Measurements from ENCODE around the gene TGFB2.

The TGFB2 gene

GRCh38 chr1:218454700-218455282 is 109.7 kb downstream of the TGFB2 start:
- CTCF ChIA-PET, result no interaction called here
- no peaks in the 10 kb centered on the region for H3K4me1 Mint-ChIP-seq
- H3K9me3 Mint-ChIP-seq, result no peaks in the 10 kb centered on the region
- H3K4me3 Mint-ChIP-seq, result no peak overlapping the region
- H3K36me3 Mint-ChIP-seq, result no peaks in the 10 kb centered on the region
- no peak for DNase-seq
- no peak overlapping the region for H3K27ac Mint-ChIP-seq
- no peaks in the 10 kb centered on the region for H3K27me3 Mint-ChIP-seq

GRCh38 chr1:218456444-218456843 is 111.3 kb downstream of the TGFB2 start:
- CTCF ChIA-PET, result no interaction called here
- Mint-ChIP-seq H3K9me3 (no peaks in the 10 kb centered on the region), H3K27ac (no peak overlapping the region), H3K36me3 (no peaks in the 10 kb centered on the region), H3K27me3 (no peaks in the 10 kb centered on the region), H3K4me3 (no peak overlapping the region), H3K4me1 (no peaks in the 10 kb centered on the region)
- no peak for DNase-seq

- CTCF ChIA-PET, result no interaction called here
Observed at GRCh38 chr1:218459450-218459849, 114.3 kb downstream of the TGFB2 start.

GRCh38 chr1:218459878-218460711 is 115.0 kb downstream of the TGFB2 start:
- Mint-ChIP-seq H3K9me3 (no peaks in the 10 kb centered on the region), H3K4me1 (no peaks in the 10 kb centered on the region), H3K27ac (no peak overlapping the region), H3K4me3 (no peak overlapping the region), H3K27me3 (no peaks in the 10 kb centered on the region), H3K36me3 (no peaks in the 10 kb centered on the region)
- CTCF ChIA-PET, result no interaction called here
- DNase-seq, result no peak

More at GRCh38 chr1:218459450-218459849, 114.3 kb downstream of the TGFB2 start:
- H3K36me3 Mint-ChIP-seq, result no peaks in the 10 kb centered on the region
- DNase-seq, result no peak
- H3K9me3 Mint-ChIP-seq, result no peaks in the 10 kb centered on the region
- no peak overlapping the region for H3K4me3 Mint-ChIP-seq
- no peaks in the 10 kb centered on the region for H3K27me3 Mint-ChIP-seq
- H3K4me1 Mint-ChIP-seq, result no peaks in the 10 kb centered on the region
- H3K27ac Mint-ChIP-seq, result no peak overlapping the region

GRCh38 chr1:218461351-218461750 is 116.2 kb downstream of the TGFB2 start:
- Mint-ChIP-seq H3K9me3 (no peaks in the 10 kb centered on the region), H3K27me3 (no peaks in the 10 kb centered on the region), H3K4me1 (no peaks in the 10 kb centered on the region), H3K36me3 (no peaks in the 10 kb centered on the region), H3K4me3 (no peak overlapping the region), H3K27ac (no peak overlapping the region)
- DNase-seq, result no peak
- CTCF ChIA-PET, result no interaction called here

- CTCF ChIA-PET, result no interaction called here
- no peaks in the 10 kb centered on the region for H3K9me3 Mint-ChIP-seq
- DNase-seq, result no peak
- no peaks in the 10 kb centered on the region for H3K27me3 Mint-ChIP-seq
- no peak overlapping the region for H3K4me3 Mint-ChIP-seq
- H3K36me3 Mint-ChIP-seq, result no peaks in the 10 kb centered on the region
- H3K27ac Mint-ChIP-seq, result no peak overlapping the region
- H3K4me1 Mint-ChIP-seq, result no peaks in the 10 kb centered on the region
Observed at GRCh38 chr1:218462116-218462515, 117.0 kb downstream of the TGFB2 start.

- CTCF ChIA-PET, result no interaction called here
- no peaks in the 10 kb centered on the region for H3K36me3 Mint-ChIP-seq
- H3K27ac Mint-ChIP-seq, result no peak overlapping the region
- no peaks in the 10 kb centered on the region for H3K4me1 Mint-ChIP-seq
- no peaks in the 10 kb centered on the region for H3K27me3 Mint-ChIP-seq
- no peak overlapping the region for H3K4me3 Mint-ChIP-seq
- no peak for DNase-seq
- H3K9me3 Mint-ChIP-seq, result no peaks in the 10 kb centered on the region
Observed at GRCh38 chr1:218462587-218462986, 117.5 kb downstream of the TGFB2 start.

GRCh38 chr1:218463194-218464156 is 118.3 kb downstream of the TGFB2 start:
- no peak for DNase-seq
- Mint-ChIP-seq H3K36me3 (no peaks in the 10 kb centered on the region), H3K4me3 (no peak overlapping the region), H3K9me3 (no peaks in the 10 kb centered on the region), H3K27me3 (no peaks in the 10 kb centered on the region), H3K27ac (no peak overlapping the region), H3K4me1 (no peaks in the 10 kb centered on the region)
- CTCF ChIA-PET, result no interaction called here

- no peak for DNase-seq
- H3K4me1 Mint-ChIP-seq, result no peaks in the 10 kb centered on the region
- H3K27ac Mint-ChIP-seq, result no peak overlapping the region
- H3K9me3 Mint-ChIP-seq, result no peaks in the 10 kb centered on the region
- H3K4me3 Mint-ChIP-seq, result no peak overlapping the region
- H3K27me3 Mint-ChIP-seq, result no peaks in the 10 kb centered on the region
- no peaks in the 10 kb centered on the region for H3K36me3 Mint-ChIP-seq
- CTCF ChIA-PET, result no interaction called here
Observed at GRCh38 chr1:218464871-218465270, 119.7 kb downstream of the TGFB2 start.

- Mint-ChIP-seq H3K4me3 (no peak overlapping the region), H3K4me1 (no peaks in the 10 kb centered on the region), H3K27me3 (no peaks in the 10 kb centered on the region), H3K27ac (no peak overlapping the region), H3K36me3 (no peaks in the 10 kb centered on the region), H3K9me3 (no peaks in the 10 kb centered on the region)
- CTCF ChIA-PET, result no interaction called here
- DNase-seq, result no peak
Observed at GRCh38 chr1:218466341-218467010, 121.3 kb downstream of the TGFB2 start.

GRCh38 chr1:218467101-218468072 is 122.3 kb downstream of the TGFB2 start:
- H3K9me3 Mint-ChIP-seq, result no peaks in the 10 kb centered on the region
- H3K4me1 Mint-ChIP-seq, result no peaks in the 10 kb centered on the region

GRCh38 chr1:218468711-218469110 is 123.6 kb downstream of the TGFB2 start:
- Mint-ChIP-seq H3K27ac (no peak overlapping the region), H3K4me1 (no peaks in the 10 kb centered on the region), H3K27me3 (no peaks in the 10 kb centered on the region), H3K4me3 (no peak overlapping the region), H3K36me3 (no peaks in the 10 kb centered on the region), H3K9me3 (no peaks in the 10 kb centered on the region)
- no peak for DNase-seq
- CTCF ChIA-PET, result no interaction called here

More at GRCh38 chr1:218467101-218468072, 122.3 kb downstream of the TGFB2 start:
- H3K27me3 Mint-ChIP-seq, result no peaks in the 10 kb centered on the region
- CTCF ChIA-PET, result no interaction called here
- no peak overlapping the region for H3K27ac Mint-ChIP-seq
- no peaks in the 10 kb centered on the region for H3K36me3 Mint-ChIP-seq
- no peak overlapping the region for H3K4me3 Mint-ChIP-seq
- no peak for DNase-seq

GRCh38 chr1:218472885-218473284 is 127.7 kb downstream of the TGFB2 start:
- Mint-ChIP-seq H3K27me3 (no peaks in the 10 kb centered on the region), H3K4me3 (no peak overlapping the region)

More at GRCh38 chr1:218472885-218473284, 127.7 kb downstream of the TGFB2 start:
- Mint-ChIP-seq H3K4me1 (no peaks in the 10 kb centered on the region), H3K36me3 (no peaks in the 10 kb centered on the region), H3K27ac (no peak overlapping the region), H3K9me3 (no peaks in the 10 kb centered on the region)
- no peak for DNase-seq
- CTCF ChIA-PET, result no interaction called here
